Measurements from ENCODE around the gene DMBX1. TPM values are rescaled to one million over a fixed set of nuclear protein-coding genes. Genes with fewer than 3 reads are reported as not detected.

Gene DMBX1
- polyA plus RNA-seq, 1 donor from 2014 or later: 0.28 TPM

- Histone ChIP-seq H3K36me3 (ENCODE audit: insufficient read depth, low read length) (no peaks in the 10 kb centered on the region), H3K4me2 (ENCODE audit: low read length) (no peak overlapping the region), H4K20me1 (ENCODE audit: insufficient read depth) (no peaks in the 10 kb centered on the region), H3K9ac (ENCODE audit: low read length) (no peak overlapping the region), H2AFZ (ENCODE audit: low read depth, low read length) (no peak overlapping the region), H3K4me3 (ENCODE audit: low read length) (no peak overlapping the region), H3K27ac (ENCODE audit: low read length) (no peak overlapping the region), H3K9me3 (ENCODE audit: low read length) (no peaks in the 10 kb centered on the region), H3K27me3 (ENCODE audit: insufficient read depth, low read depth, low read length) (peaks cover 24% of the 10 kb centered on the region), H3F3A (ENCODE audit: insufficient read depth, low read length, poor library complexity, severe bottlenecking) (no peaks in the 10 kb centered on the region), H3K79me2 (replicated peaks; ENCODE audit: insufficient read depth, low read length) (no peaks in the 10 kb centered on the region), H3K9me2 (ENCODE audit: insufficient read depth, low read length) (no peaks in the 10 kb centered on the region)
- TF ChIP-seq EZH2 (IDR thresholded peaks at IDR 0.05; ENCODE audit: borderline replicate concordance, insufficient read depth, low read length, poor library complexity, severe bottlenecking): no peak
- TF ChIP-seq, protein P1, sequence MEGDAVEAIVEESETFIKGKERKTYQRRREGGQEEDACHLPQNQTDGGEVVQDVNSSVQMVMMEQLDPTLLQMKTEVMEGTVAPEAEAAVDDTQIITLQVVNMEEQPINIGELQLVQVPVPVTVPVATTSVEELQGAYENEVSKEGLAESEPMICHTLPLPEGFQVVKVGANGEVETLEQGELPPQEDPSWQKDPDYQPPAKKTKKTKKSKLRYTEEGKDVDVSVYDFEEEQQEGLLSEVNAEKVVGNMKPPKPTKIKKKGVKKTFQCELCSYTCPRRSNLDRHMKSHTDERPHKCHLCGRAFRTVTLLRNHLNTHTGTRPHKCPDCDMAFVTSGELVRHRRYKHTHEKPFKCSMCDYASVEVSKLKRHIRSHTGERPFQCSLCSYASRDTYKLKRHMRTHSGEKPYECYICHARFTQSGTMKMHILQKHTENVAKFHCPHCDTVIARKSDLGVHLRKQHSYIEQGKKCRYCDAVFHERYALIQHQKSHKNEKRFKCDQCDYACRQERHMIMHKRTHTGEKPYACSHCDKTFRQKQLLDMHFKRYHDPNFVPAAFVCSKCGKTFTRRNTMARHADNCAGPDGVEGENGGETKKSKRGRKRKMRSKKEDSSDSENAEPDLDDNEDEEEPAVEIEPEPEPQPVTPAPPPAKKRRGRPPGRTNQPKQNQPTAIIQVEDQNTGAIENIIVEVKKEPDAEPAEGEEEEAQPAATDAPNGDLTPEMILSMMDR (IDR thresholded peaks at IDR 0.05; ENCODE audit: poor library complexity, severe bottlenecking): no peak
- no peak for TF ChIP-seq POLR2AphosphoS5 (IDR thresholded peaks at IDR 0.05)
- no peak for TF ChIP-seq EP300 (conservative IDR thresholded peaks at IDR 0.05; ENCODE audit: poor library complexity, severe bottlenecking)
- no peak for TF ChIP-seq TAF1 (IDR thresholded peaks at IDR 0.05; ENCODE audit: low read depth)
- TF ChIP-seq MXI1 (conservative IDR thresholded peaks at IDR 0.05; ENCODE audit: poor library complexity, severe bottlenecking): no peak
- TF ChIP-seq RAD21 (conservative IDR thresholded peaks at IDR 0.05): no peak
- no peak for TF ChIP-seq SMC3 (conservative IDR thresholded peaks at IDR 0.05; ENCODE audit: poor library complexity)
- no peak for TF ChIP-seq REST (IDR thresholded peaks at IDR 0.05; ENCODE audit: borderline replicate concordance)
Measured at GRCh38 chr1:46522184-46522968, 32.7 kb downstream of the DMBX1 start.

GRCh38 chr1:46522969-46523320, 33.3 kb downstream of the DMBX1 start:
- peaks cover 29% of the 10 kb centered on the region for H3K27me3 ChIP-seq (ENCODE audit: insufficient read depth, low read depth, low read length)

More at GRCh38 chr1:46522969-46523320, 33.3 kb downstream of the DMBX1 start:
- Histone ChIP-seq H3K9ac (ENCODE audit: low read length) (no peak overlapping the region), H3K9me3 (ENCODE audit: low read length) (no peaks in the 10 kb centered on the region), H4K20me1 (ENCODE audit: insufficient read depth) (no peaks in the 10 kb centered on the region), H3K79me2 (replicated peaks; ENCODE audit: insufficient read depth, low read length) (no peaks in the 10 kb centered on the region), H3K4me2 (ENCODE audit: low read length) (no peak overlapping the region), H2AFZ (ENCODE audit: low read depth, low read length) (no peak overlapping the region), H3K36me3 (ENCODE audit: insufficient read depth, low read length) (no peaks in the 10 kb centered on the region), H3K27ac (ENCODE audit: low read length) (no peak overlapping the region), H3K4me3 (ENCODE audit: low read length) (no peak overlapping the region), H3K9me2 (ENCODE audit: insufficient read depth, low read length) (no peaks in the 10 kb centered on the region), H3F3A (ENCODE audit: insufficient read depth, low read length, poor library complexity, severe bottlenecking) (no peaks in the 10 kb centered on the region)
- no peak for TF ChIP-seq EZH2 (IDR thresholded peaks at IDR 0.05; ENCODE audit: borderline replicate concordance, insufficient read depth, low read length, poor library complexity, severe bottlenecking)
- TF ChIP-seq POLR2AphosphoS5 (IDR thresholded peaks at IDR 0.05): no peak
- no peak for TF ChIP-seq REST (IDR thresholded peaks at IDR 0.05; ENCODE audit: borderline replicate concordance)
- TF ChIP-seq, protein P1 (IDR thresholded peaks at IDR 0.05; ENCODE audit: poor library complexity, severe bottlenecking): no peak
- TF ChIP-seq EP300 (conservative IDR thresholded peaks at IDR 0.05; ENCODE audit: poor library complexity, severe bottlenecking): no peak
- TF ChIP-seq MXI1 (conservative IDR thresholded peaks at IDR 0.05; ENCODE audit: poor library complexity, severe bottlenecking): no peak
- TF ChIP-seq SMC3 (conservative IDR thresholded peaks at IDR 0.05; ENCODE audit: poor library complexity): no peak
- no peak for TF ChIP-seq RAD21 (conservative IDR thresholded peaks at IDR 0.05)
- no peak for TF ChIP-seq TAF1 (IDR thresholded peaks at IDR 0.05; ENCODE audit: low read depth)

Data from neural cell (in vitro differentiated cells).